Common myeloid progenitor, CD34-positive (primary cell): Measurements from ENCODE around the gene PCSK6.

Experiments used
- CTCF ChIA-PET: fragments of 350-600 bp; sonication (Branson Sonifier 250); formaldehyde crosslinking; loops from one replicate; lab custom pipeline; 2021; ENCODE audit warnings: antibody characterized with exemption; lab: Charles Lee
- POLR2A ChIA-PET: fragments of 350-600 bp; sonication (Branson Sonifier 250); formaldehyde crosslinking; loops from one replicate; lab custom pipeline; 2021; ENCODE audit warnings: antibody characterized with exemption; lab: Charles Lee
- DNase-seq, 3 donors: peaks; one replicate each; pipeline versions ENCODE4 v3.0.0 to v3.0.0-alpha.2; 2013
- H3K27ac ChIP-seq, 2 experiments: 1 replicate in 1 of 2; 2 replicates in 1 of 2; pipeline ENCODE4 v1.7.0; 2013; ENCODE audit warnings: inconsistent platforms in 2 of 2, low read length in 2 of 2, mild to moderate bottlenecking in 2 of 2, low read depth in 1 of 2, moderate library complexity in 1 of 2; ENCODE audit not compliant: severe bottlenecking in 2 of 2, insufficient read depth in 1 of 2, poor library complexity in 1 of 2
- H3K27me3 ChIP-seq, 5 experiments: replicated peaks in 2 of 5; 1 replicate in 3 of 5; 2 replicates in 2 of 5; pipeline versions ENCODE4 v1.6.1 to v1.7.0; 2013; ENCODE audit warnings: low read length in 4 of 5, mild to moderate bottlenecking in 2 of 5, moderate library complexity in 2 of 5, inconsistent platforms in 1 of 5; ENCODE audit not compliant: insufficient read depth in 5 of 5, control insufficient read depth in 4 of 5
- H3K36me3 ChIP-seq, 4 experiments: 1 replicate in 2 of 4; 2 replicates in 2 of 4; pipeline versions ENCODE4 v1.6.1 to v1.7.0; 2013; ENCODE audit warnings: low read length in 3 of 4, control low read depth in 1 of 4, mild to moderate bottlenecking in 1 of 4; ENCODE audit not compliant: control insufficient read depth in 4 of 4, insufficient read depth in 4 of 4
- H3K4me1 ChIP-seq, 4 experiments: 1 replicate in 3 of 4; 2 replicates in 1 of 4; pipeline versions ENCODE4 v1.6.1 to v1.7.1; 2013; ENCODE audit warnings: low read length in 3 of 4, mild to moderate bottlenecking in 3 of 4, control low read depth in 1 of 4, inconsistent platforms in 1 of 4, moderate library complexity in 1 of 4; ENCODE audit not compliant: control insufficient read depth in 4 of 4, insufficient read depth in 4 of 4; ENCODE audit errors: control extremely low read depth in 1 of 4
- H3K4me3 ChIP-seq, 7 experiments: 1 replicate in 4 of 7; 2 replicates in 3 of 7; pipeline versions ENCODE4 v1.5.1 to v1.7.0; 2013; ENCODE audit warnings: mild to moderate bottlenecking in 7 of 7, low read length in 6 of 7, moderate library complexity in 6 of 7, inconsistent platforms in 2 of 7, low read depth in 2 of 7, control low read depth in 1 of 7; ENCODE audit not compliant: insufficient read depth in 4 of 7, control insufficient read depth in 1 of 7; ENCODE audit errors: extremely low read depth in 1 of 7
- H3K9me3 ChIP-seq, 5 experiments: 1 replicate in 4 of 5; 2 replicates in 1 of 5; pipeline versions ENCODE4 v1.6.1 to v1.7.1; 2013; ENCODE audit warnings: low read length in 4 of 5, mild to moderate bottlenecking in 2 of 5, inconsistent platforms in 1 of 5, low read depth in 1 of 5, moderate library complexity in 1 of 5; ENCODE audit not compliant: control insufficient read depth in 4 of 5, insufficient read depth in 2 of 5; ENCODE audit errors: control extremely low read depth in 1 of 5
- WGBS: methylation state at CpG from one replicate; pipeline ENCODE4 v1.1.5; 2013; ENCODE audit not compliant: insufficient coverage; 5-methylcytosine and 5-hydroxymethylcytosine counted together

PCSK6 gene

GRCh38 chr15:101429646-101430045 is 59.9 kb downstream of the PCSK6 start:
- WGBS = 88% methylated on average over 11 of the region's 18 CpGs

GRCh38 chr15:101429191-101429590 is 60.3 kb downstream of the PCSK6 start:
- CTCF ChIA-PET = no interaction called here
- WGBS = 90% methylated on average over 5 of the region's 8 CpGs
- POLR2A ChIA-PET = no interaction called here

More at GRCh38 chr15:101429646-101430045, 59.9 kb downstream of the PCSK6 start:
- Histone ChIP-seq H3K4me3 (no peak overlapping the region), H3K27ac (no peak overlapping the region), H3K4me1 (no peaks in the 10 kb centered on the region), H3K27me3 (peaks cover 0 to 63% (median 9%) of the 10 kb centered on the region in 5 experiments), H3K36me3 (no peaks in the 10 kb centered on the region), H3K9me3 (no peaks in the 10 kb centered on the region)
- CTCF ChIA-PET = no interaction called here
- no peak for DNase-seq
- POLR2A ChIA-PET = no interaction called here

DNA sequence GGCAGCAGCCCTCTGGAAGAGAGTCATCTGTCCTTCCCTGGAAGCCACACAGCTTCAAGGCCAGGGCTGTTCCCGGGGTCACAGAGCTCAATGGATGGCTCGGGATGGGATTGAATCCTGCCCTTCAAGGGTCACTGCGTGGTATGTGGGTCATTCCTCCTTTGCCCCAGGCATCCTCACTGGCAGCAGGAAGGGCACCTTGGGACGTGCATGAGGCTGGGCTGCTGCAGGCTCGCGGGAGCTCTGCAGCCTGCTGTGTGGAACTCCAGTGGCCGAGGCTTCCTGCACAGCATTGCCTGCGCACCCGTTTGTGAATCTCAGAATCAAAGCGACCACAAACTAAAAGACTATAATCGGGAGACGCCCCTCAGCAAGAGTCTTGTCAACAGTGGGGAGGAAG is 60.7 kb downstream of the PCSK6 start:
- no peaks in the 10 kb centered on the region for H3K36me3 ChIP-seq
- DNase-seq = no peak
- POLR2A ChIA-PET = no interaction called here
- H3K9me3 ChIP-seq = no peaks in the 10 kb centered on the region
- peaks cover 0 to 55% (median 7%) of the 10 kb centered on the region in 5 experiments for H3K27me3 ChIP-seq
- no peaks in the 10 kb centered on the region for H3K4me1 ChIP-seq
- no peak overlapping the region for H3K27ac ChIP-seq
- CTCF ChIA-PET = no interaction called here
- WGBS = 80% methylated on average over 12 of the region's 12 CpGs
- no peak overlapping the region for H3K4me3 ChIP-seq

More at GRCh38 chr15:101429191-101429590, 60.3 kb downstream of the PCSK6 start:
- no peak for DNase-seq
- Histone ChIP-seq H3K9me3 (no peaks in the 10 kb centered on the region), H3K27ac (no peak overlapping the region), H3K36me3 (no peaks in the 10 kb centered on the region), H3K27me3 (peaks cover 0 to 59% (median 7%) of the 10 kb centered on the region in 5 experiments), H3K4me3 (no peak overlapping the region), H3K4me1 (no peaks in the 10 kb centered on the region)

DNA sequence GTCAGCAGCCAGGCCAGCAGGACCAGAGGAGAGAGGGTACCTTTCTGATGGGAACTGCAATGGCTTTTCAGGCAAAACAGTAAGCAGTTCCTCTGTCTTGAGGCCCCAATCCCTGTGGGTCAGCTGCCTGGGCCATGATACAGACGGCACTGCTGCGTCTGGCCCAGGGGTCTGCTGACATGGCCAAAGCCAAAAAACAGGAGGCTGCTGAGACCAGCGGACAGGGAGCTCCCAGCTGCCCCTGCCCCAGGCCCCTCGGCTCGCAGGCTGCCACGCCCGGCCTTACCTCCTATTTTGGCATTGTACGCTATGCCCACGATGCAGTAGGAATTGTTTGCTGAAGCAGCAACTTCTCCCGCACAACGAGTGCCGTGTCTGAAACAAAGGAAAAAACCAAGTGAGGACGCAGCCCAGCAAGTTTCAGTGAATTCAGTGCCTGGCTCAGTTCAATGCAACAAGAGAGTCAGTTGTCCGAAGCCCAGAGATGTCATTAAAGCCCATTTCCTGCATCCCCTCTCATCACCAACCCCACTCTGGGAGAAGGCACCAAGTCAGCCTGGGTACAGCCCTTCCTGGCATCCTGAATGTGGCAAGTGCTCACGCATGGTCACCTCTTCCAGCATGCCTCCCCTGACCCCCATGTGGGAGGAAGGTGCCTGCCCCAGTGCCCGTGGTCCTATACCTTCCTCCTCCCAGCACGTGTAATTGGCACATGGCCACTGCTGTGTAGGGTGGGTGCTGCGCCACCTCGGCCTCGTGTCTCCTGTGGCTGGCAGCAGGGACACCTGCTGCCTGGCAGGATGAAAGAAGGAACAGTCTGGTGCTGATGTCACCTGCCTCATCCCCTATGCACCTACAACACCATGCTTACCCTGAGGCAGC is 61.7 kb downstream of the PCSK6 start:
- Histone ChIP-seq H3K4me3 (no peak overlapping the region), H3K27ac (no peak overlapping the region), H3K9me3 (peaks cover 0 to under 1% (median 0%) of the 10 kb centered on the region in 5 experiments), H3K4me1 (no peaks in the 10 kb centered on the region), H3K27me3 (peaks cover 0 to 55% (median 5%) of the 10 kb centered on the region in 5 experiments), H3K36me3 (no peaks in the 10 kb centered on the region)
- 92% methylated on average over 19 of the region's 20 CpGs for WGBS
- CTCF ChIA-PET = no interaction called here
- DNase-seq = no peak
- POLR2A ChIA-PET = no interaction called here

- no peak overlapping the region for H3K4me3 ChIP-seq
- CTCF ChIA-PET = no interaction called here
Measured at GRCh38 chr15:101426761-101427333, 62.7 kb downstream of the PCSK6 start.

DNA sequence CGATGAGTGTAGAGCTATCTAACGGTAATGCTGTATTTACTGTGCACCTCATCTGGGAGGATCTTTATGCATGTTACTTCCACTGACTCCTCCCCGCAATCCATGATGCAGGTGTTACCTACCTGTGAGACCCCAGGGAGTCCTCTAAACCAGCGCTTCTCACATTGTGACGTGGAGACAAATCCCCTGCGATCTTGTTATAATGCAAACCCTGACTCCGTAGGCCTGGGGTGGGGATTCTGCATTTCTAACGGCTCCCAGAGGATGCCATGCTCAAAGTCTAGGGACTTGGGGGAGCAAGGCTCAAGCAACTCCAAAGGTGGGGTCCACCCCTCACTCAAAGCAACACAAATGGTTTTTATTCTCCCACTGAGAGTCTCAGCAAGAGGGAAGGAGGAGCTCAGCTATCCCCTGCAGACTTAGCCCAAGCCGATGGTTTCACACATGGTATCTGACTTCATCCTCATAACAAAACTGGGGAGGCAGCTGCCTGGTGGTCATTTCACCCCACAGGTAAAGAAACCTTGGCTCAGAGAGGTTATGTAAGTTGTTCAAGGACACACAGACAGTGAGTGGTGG is 63.6 kb downstream of the PCSK6 start:
- Histone ChIP-seq H3K27ac (no peak overlapping the region), H3K27me3 (peaks cover 0 to 45% (median 5%) of the 10 kb centered on the region in 5 experiments), H3K9me3 (peaks cover 0 to 4% (median 2%) of the 10 kb centered on the region in 5 experiments), H3K36me3 (no peaks in the 10 kb centered on the region), H3K4me1 (no peaks in the 10 kb centered on the region), H3K4me3 (no peak overlapping the region)
- no peak for DNase-seq
- ChIA-PET CTCF (interaction anchor here (1.2 kb wide), 1 partner anchor 14 kb away, joined by 4 read pairs; no protein-coding TSS in a partner anchor), POLR2A (no interaction called here)
- 89% methylated on average over 8 of the region's 9 CpGs for WGBS

More at GRCh38 chr15:101426761-101427333, 62.7 kb downstream of the PCSK6 start:
- no peak for DNase-seq
- Histone ChIP-seq H3K9me3 (peaks cover 0 to 4% (median 2%) of the 10 kb centered on the region in 5 experiments), H3K27me3 (peaks cover 0 to 55% (median 5%) of the 10 kb centered on the region in 5 experiments), H3K4me1 (no peaks in the 10 kb centered on the region), H3K36me3 (no peaks in the 10 kb centered on the region), H3K27ac (no peak overlapping the region)
- WGBS = 90% methylated on average over 13 of the region's 17 CpGs
- POLR2A ChIA-PET = no interaction called here
